GM12891 (cell line): Measurements from ENCODE around the gene DUSP2.

Experiments used
- POLR2A ChIP-seq: IDR thresholded peaks from 2 replicates; pipeline ENCODE4 v1.6.1; 2011; ENCODE audit warnings: low read depth, low read length, control low read depth
- POLR2AphosphoS5 ChIP-seq: IDR thresholded peaks from 2 replicates; pipeline ENCODE4 v1.6.1; 2011; ENCODE audit warnings: low read depth, low read length, control low read depth
- POU2F2 ChIP-seq: IDR thresholded peaks from 2 replicates; pipeline ENCODE4 v1.6.1; 2011; ENCODE audit warnings: low read depth, mild to moderate bottlenecking, control low read depth, low read length, moderate library complexity

DNA sequence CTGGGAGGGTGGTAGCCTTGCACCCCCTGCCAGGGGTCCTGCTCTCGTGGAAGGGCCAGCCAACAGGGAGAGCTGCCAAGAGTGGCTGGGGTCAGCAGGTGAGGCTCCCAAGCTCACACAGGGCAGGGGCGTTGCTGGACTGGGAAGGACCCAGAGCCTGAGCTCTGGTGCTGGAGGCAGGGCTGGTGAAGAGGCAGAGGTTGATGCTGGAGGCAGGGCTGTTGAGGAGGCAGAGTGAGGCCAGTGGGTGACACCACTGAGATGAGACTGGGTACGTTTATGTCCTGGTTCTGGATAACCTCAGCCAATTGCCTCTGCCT lies 35.9 kb downstream of the DUSP2 start:
- TF ChIP-seq POLR2A (no peak), POLR2AphosphoS5 (no peak), POU2F2 (no peak)
